ENCODE measurements around the gene CHRNA9. TPM values are rescaled to one million over a fixed set of nuclear protein-coding genes. Genes with fewer than 3 reads are reported as not detected.

The CHRNA9 gene
- total RNA-seq, 1 donor: 0.36 TPM

DNA sequence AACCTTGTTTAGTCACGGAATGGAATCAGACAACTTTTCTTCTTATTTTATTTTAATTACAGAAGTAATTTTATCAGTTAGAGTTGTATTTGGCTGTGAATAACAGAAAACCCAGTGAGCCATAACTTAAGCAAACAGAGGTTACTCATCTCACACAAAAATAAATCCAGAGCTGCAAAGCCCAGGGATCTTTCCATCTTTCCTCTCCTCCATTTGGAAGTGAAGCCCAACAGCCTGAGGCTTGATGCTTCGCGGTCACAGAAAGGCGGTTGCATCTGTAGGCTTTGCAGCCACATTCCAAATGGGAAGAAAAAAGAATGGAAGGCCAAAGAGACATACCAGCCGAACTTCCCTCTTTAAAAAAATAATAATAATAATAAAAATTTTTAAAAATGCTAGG, 22.6 kb downstream of the CHRNA9 start:
- TF ChIP-seq CTCF (IDR thresholded peaks at IDR 0.05; ENCODE audit: extremely low read depth, low read depth, low read length): no peak

GRCh38 chr4:40361338-40361737, 26.2 kb downstream of the CHRNA9 start:
- no peak overlapping the region for H2AFZ ChIP-seq (ENCODE audit: low read length)
- no peak overlapping the region for H3K4me3 ChIP-seq (ENCODE audit: insufficient read depth, low read length)
- H3K36me3 ChIP-seq (ENCODE audit: insufficient read depth, low read length): no peaks in the 10 kb centered on the region
- H3K27ac ChIP-seq (ENCODE audit: low read depth, low read length): no peak overlapping the region
- H3K27me3 ChIP-seq (ENCODE audit: insufficient read depth, low read length): no peaks in the 10 kb centered on the region
- H4K20me1 ChIP-seq (ENCODE audit: insufficient read depth, low read length): no peaks in the 10 kb centered on the region
- TF ChIP-seq CTCF (IDR thresholded peaks at IDR 0.05; ENCODE audit: extremely low read depth, low read depth, low read length): no peak
- no peak for DNase-seq (ENCODE audit: insufficient read length, low spot score, missing footprints)
- H3K4me2 ChIP-seq (ENCODE audit: insufficient read depth, low read length): no peak overlapping the region
- no peaks in the 10 kb centered on the region for H3K79me2 ChIP-seq (ENCODE audit: insufficient read depth, low read length)
- no peaks in the 10 kb centered on the region for H3K4me1 ChIP-seq (ENCODE audit: insufficient read depth, low read length)
- H3K9me3 ChIP-seq (ENCODE audit: low read depth, low read length): peaks cover 2% of the 10 kb centered on the region

More for the DNA sequence above, 22.6 kb downstream of the CHRNA9 start:
- no peaks in the 10 kb centered on the region for H3K36me3 ChIP-seq (ENCODE audit: insufficient read depth, low read length)
- no peaks in the 10 kb centered on the region for H3K79me2 ChIP-seq (ENCODE audit: insufficient read depth, low read length)
- H2AFZ ChIP-seq (ENCODE audit: low read length): no peak overlapping the region
- no peaks in the 10 kb centered on the region for H4K20me1 ChIP-seq (ENCODE audit: insufficient read depth, low read length)
- no peaks in the 10 kb centered on the region for H3K27me3 ChIP-seq (ENCODE audit: insufficient read depth, low read length)
- no peak overlapping the region for H3K4me3 ChIP-seq (ENCODE audit: insufficient read depth, low read length)
- H3K4me1 ChIP-seq (ENCODE audit: insufficient read depth, low read length): no peaks in the 10 kb centered on the region
- no peak for DNase-seq (ENCODE audit: insufficient read length, low spot score, missing footprints)
- peaks cover 2% of the 10 kb centered on the region for H3K9me3 ChIP-seq (ENCODE audit: low read depth, low read length)
- no peak overlapping the region for H3K27ac ChIP-seq (ENCODE audit: low read depth, low read length)
- no peak overlapping the region for H3K4me2 ChIP-seq (ENCODE audit: insufficient read depth, low read length)

DNA sequence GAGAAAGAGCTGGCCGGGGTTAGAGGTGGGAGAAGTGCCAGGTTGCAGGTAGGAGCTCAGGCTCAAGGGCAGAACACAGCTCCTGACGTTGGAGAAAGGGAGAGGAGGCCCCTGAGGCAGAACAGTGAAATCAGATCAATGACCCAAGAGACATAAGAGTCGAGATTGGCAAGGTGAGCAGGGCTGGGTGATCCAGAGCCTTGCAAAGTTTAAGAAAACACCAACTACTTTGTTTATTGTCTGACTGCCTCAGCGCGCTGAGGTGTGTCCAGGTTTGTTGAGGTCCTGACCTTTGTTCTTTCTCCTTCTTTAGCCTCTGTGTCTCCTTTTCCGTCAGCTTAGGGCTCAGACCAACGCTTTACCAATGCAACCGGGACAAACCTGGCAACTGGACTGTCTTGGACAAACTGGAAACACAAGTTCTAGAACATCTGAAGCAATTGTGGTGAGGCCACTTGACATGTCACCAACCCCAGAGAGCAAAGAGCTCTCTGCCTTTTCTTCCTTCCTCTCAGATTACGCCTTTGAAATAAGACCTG, 28.3 kb downstream of the CHRNA9 start:
- no peak for TF ChIP-seq CTCF (IDR thresholded peaks at IDR 0.05; ENCODE audit: extremely low read depth, low read depth, low read length)
- no peak for DNase-seq (ENCODE audit: insufficient read length, low spot score, missing footprints)
- Histone ChIP-seq H2AFZ (ENCODE audit: low read length) (no peak overlapping the region), H3K36me3 (ENCODE audit: insufficient read depth, low read length) (no peaks in the 10 kb centered on the region), H3K4me1 (ENCODE audit: insufficient read depth, low read length) (no peaks in the 10 kb centered on the region), H3K4me2 (ENCODE audit: insufficient read depth, low read length) (no peak overlapping the region), H3K79me2 (ENCODE audit: insufficient read depth, low read length) (no peaks in the 10 kb centered on the region), H4K20me1 (ENCODE audit: insufficient read depth, low read length) (no peaks in the 10 kb centered on the region), H3K27ac (ENCODE audit: low read depth, low read length) (no peak overlapping the region), H3K4me3 (ENCODE audit: insufficient read depth, low read length) (no peak overlapping the region), H3K9me3 (ENCODE audit: low read depth, low read length) (peaks cover 2% of the 10 kb centered on the region), H3K27me3 (ENCODE audit: insufficient read depth, low read length) (no peaks in the 10 kb centered on the region)

DNA sequence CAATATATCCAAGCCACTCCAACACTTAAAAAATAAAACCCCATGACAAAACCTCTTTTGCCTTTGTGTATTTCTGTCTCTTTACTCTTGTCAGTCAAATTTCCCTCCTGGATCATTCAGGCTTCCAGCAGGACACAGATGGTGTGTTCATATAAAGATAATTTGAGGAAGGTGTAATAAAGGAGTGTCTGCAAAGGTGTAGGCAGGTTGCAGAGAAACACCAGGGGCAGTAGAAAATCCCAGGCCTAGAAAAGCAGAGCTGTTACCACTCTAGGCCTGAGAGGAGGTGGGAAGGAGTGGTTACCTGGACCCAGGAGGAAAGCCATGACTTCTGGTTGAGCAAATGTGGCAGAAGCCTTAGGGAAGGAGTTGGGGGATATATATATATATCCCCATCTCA, 28.8 kb downstream of the CHRNA9 start:
- Histone ChIP-seq H3K79me2 (ENCODE audit: insufficient read depth, low read length) (no peaks in the 10 kb centered on the region), H3K27me3 (ENCODE audit: insufficient read depth, low read length) (no peaks in the 10 kb centered on the region), H3K36me3 (ENCODE audit: insufficient read depth, low read length) (no peaks in the 10 kb centered on the region), H3K4me1 (ENCODE audit: insufficient read depth, low read length) (no peaks in the 10 kb centered on the region), H3K4me2 (ENCODE audit: insufficient read depth, low read length) (no peak overlapping the region), H3K4me3 (ENCODE audit: insufficient read depth, low read length) (no peak overlapping the region), H3K9me3 (ENCODE audit: low read depth, low read length) (peaks cover 2% of the 10 kb centered on the region), H3K27ac (ENCODE audit: low read depth, low read length) (no peak overlapping the region), H4K20me1 (ENCODE audit: insufficient read depth, low read length) (no peaks in the 10 kb centered on the region), H2AFZ (ENCODE audit: low read length) (no peak overlapping the region)
- no peak for TF ChIP-seq CTCF (IDR thresholded peaks at IDR 0.05; ENCODE audit: extremely low read depth, low read depth, low read length)
- DNase-seq (ENCODE audit: insufficient read length, low spot score, missing footprints): no peak

Measured in osteoblast (primary cell).